Measurements from ENCODE around the gene PSMD11.

DNA sequence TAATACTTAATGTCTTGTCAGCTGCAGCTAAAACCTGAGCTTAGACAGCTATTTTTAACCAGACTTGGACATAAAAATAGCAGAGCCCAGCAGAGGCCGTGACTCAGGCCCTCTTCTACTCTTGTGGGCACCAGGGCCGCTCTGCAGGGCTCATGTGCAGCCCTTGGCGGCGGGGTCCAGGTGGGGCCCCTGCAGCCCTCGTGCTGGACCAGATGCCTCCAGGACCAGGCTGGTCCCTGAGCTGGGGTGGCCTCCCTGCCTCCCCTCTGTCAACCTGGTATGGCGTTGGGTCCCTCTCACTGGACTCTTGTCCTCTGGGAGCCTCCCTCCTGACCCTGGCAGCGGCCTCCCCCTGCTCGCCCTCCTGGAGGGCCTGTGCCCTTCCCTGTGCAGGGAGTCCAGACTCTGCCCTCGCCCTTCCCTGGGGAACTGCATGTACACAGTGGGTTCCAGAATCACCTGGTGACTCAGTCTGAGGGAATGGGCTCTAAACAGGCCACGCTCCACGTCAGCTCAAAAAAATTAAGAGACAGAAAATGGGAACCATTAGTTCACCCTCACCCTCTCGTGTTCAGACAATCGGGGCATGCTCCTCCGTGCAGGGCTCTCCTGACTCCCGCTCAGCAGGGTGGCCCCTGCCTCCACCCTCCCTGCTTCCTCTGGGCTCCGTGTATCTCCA lies 52.2 kb downstream of the PSMD11 start:
- TF ChIP-seq, protein P1, sequence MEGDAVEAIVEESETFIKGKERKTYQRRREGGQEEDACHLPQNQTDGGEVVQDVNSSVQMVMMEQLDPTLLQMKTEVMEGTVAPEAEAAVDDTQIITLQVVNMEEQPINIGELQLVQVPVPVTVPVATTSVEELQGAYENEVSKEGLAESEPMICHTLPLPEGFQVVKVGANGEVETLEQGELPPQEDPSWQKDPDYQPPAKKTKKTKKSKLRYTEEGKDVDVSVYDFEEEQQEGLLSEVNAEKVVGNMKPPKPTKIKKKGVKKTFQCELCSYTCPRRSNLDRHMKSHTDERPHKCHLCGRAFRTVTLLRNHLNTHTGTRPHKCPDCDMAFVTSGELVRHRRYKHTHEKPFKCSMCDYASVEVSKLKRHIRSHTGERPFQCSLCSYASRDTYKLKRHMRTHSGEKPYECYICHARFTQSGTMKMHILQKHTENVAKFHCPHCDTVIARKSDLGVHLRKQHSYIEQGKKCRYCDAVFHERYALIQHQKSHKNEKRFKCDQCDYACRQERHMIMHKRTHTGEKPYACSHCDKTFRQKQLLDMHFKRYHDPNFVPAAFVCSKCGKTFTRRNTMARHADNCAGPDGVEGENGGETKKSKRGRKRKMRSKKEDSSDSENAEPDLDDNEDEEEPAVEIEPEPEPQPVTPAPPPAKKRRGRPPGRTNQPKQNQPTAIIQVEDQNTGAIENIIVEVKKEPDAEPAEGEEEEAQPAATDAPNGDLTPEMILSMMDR (IDR thresholded peaks at IDR 0.05 in 8 of 11, conservative IDR thresholded peaks at IDR 0.05 in 3 of 11), result no peak
- TF ChIP-seq POLR2A (IDR thresholded peaks at IDR 0.05), result no peak
- TF ChIP-seq POLR2AphosphoS5 (IDR thresholded peaks at IDR 0.05), result no peak

All from spleen (tissue), 7 donors.